GM18511 (cell line): Measurements from ENCODE around the gene TANC2.
"Not testable (repeated sequence)": the region's sequence is repeated elsewhere in the genome, so short reads cannot be mapped to it uniquely, and the experiment has no call there.

Experiments
- ATAC-seq: cut with Tn5 transposase; IDR thresholded peaks from one replicate; pipeline ENCODE4 v1.9.1; 2021; ENCODE audit warnings: mild to moderate bottlenecking, moderate library complexity; ENCODE audit not compliant: unreplicated experiment

Gene TANC2

DNA sequence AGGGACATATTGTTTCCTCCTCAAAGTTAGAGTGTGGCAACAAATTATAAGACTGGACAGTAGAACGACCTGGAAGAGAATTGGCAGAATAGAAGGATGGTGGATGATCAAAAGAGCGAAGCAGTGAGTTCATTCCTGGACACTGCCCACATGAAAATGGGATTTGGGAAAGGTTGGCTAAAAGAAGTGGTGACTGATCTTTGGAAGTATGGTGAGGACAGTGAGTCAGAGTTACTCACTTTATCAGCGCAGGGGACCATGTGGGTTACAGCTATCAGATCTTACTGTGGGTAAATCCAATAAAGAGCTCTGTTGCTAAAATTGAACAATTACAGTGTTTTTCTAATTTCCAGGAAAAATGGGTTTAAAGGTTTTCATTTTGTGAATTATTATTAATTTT, 2.7 kb upstream of the TANC2 start:
- no peak for ATAC-seq

DNA sequence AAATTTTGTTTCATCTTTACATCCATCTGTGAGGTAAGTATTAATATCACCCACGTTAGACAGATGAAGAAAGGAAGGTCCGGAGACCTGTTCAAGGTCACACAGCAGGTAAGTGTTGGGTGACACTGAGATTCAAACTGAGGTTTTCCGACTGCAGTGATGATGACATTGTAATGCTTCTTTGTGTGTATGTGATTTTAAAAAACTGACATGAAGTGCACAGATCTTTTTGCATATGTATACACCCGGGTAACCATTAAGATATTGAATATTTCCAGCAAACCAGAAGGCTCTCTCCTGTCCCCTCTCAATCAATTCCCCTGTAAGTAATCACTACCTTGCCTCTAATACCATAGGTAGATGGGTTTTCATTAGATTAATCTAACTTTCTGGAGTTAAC, 1.5 kb upstream of the TANC2 start:
- ATAC-seq, result no peak

DNA sequence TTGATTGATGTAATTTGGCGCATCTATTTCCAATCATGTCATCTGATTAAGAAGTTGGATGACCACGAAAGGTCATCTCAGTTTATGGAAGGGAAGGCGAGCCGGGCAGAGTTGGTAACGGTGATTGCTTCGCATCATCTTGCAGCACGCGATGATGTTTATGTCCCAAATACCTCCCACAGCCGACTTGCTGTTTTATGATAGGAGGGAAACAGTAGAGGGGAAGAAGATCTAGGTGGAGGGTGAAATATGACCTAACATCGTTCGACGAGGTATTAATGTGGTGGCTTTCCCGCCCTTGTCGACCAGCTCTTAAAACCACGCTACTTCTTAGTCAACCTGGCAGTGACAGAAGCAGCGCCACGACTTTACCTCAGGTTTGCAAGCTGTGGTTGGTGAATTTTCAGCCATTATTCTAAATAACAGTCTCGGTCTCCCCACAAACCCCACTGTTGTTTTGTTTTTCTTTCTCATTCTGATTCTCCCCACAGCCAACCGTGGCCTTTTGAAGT, 805 bp upstream of the TANC2 start:
- no peak for ATAC-seq

GRCh38 chr17:62966426-62967204, 580 bp downstream of the TANC2 start:
- peak; percentile 49 for ATAC-seq

GRCh38 chr17:62967205-62967529, 1.1 kb downstream of the TANC2 start:
- ATAC-seq, result no peak

GRCh38 chr17:62968445-62968923, 2.4 kb downstream of the TANC2 start:
- peak; percentile 81 for ATAC-seq

GRCh38 chr17:62970610-62971009, 4.6 kb downstream of the TANC2 start:
- ATAC-seq, result no peak

GRCh38 chr17:62971853-62972252, 5.8 kb downstream of the TANC2 start:
- ATAC-seq, result no peak

DNA sequence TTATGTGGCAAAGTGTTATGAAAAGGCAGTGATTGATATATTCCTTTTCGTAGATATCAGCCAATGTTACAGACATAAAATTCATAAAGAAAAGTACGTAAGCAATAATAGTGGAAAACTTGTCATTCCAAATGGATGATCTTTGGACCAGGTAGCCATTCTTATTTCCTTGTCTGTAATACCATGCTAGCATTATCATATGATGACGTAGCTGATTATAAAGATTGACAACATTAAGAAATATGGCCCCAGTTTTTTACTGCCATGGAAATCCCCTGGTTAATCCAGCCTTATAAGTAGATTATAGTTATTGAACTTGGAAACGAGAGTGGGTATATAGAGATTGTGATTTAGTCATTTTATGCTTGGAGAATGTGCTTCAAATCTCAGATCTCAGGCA, 8.8 kb downstream of the TANC2 start:
- no peak for ATAC-seq

DNA sequence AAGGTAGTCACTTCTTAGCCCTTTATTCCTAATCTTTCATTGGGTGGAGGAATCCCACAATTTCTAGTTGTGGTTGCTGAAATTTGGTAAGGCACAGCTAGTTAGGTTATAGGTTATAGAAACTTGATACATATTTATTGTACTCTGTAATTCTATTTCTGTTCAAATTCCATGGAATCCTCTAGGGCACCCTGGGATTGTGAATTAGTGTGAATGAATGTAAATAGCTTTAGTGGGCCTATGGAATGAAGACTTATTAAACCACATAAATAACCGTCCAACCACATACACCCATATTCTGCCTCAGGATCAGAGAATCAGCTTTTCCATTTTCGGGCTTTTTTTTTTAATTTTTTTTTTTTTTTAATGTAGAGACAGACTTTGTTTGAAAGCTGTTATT, 9.2 kb downstream of the TANC2 start:
- no peak for ATAC-seq

DNA sequence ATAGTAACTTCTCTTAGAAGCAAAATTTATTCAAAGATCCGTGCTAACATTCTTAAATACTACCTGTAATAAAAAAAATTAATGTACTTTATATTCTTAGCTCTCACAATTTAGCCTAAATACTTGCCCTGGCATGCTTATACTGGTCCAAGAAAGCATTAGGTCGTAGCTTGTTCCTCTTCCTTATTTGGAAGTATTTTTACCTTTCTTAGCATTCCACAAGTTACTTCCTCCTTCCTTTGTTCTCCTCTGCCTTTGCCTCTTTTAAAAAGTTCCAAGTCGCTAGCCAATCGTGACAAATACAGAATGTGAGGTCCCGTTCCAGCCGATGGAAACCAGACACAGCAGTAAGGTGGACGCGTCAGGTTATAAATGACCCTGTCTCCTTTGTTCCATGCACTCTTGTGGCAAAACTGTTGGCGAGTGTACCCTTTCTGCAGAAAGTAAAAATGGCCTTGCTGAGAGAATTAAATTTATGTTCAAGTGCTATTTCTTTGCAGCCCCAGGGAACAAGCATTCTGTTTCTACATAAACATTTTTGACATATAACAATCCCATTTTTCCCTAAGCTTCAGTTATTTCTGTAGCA, 10.7 kb downstream of the TANC2 start:
- ATAC-seq, result not testable (repeated sequence)

GRCh38 chr17:62980842-62981241, 14.8 kb downstream of the TANC2 start:
- ATAC-seq, result no peak

DNA sequence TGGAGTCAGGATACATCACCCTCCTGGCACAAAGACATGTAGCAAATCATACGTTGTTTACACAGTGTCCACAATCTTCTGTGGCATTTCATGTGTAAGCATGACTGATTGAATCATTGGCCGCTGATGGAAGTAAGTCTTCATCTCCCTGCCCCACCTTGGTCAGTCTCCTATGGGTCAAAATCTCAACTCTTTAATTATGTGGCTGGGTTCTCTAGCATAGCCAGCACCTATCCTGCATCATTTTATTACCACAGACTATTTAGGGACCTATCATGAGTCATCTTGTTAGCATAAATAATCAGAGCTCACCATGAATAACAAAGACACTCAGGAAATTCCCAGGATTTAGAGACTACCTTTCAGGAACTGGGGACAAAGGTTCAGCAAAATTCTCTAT, 15.9 kb downstream of the TANC2 start:
- no peak for ATAC-seq

GRCh38 chr17:62984801-62985200, 18.8 kb downstream of the TANC2 start:
- ATAC-seq, result no peak

DNA sequence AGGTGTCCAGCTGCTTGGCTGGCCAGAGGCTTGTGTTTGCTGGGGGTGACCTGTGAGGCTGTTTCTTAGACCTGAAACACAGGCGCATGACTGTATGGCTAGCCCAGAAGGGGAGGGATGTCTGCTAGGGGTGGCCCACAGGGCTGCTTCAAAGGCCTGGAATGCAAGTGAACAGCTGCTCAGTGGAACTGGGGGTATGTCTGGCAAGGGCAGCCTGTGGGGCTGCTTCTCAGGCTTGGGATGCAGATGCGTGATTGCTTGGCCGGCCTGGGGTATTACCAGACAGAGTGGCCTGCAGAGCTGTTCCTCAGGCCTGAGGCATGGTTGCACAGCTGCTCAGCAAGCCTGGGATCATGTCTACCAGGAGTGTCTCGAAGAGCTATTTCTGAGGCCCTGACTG, 20.5 kb downstream of the TANC2 start:
- ATAC-seq, result no peak

- ATAC-seq, result no peak
Observed at GRCh38 chr17:62987136-62987535, 21.1 kb downstream of the TANC2 start.

DNA sequence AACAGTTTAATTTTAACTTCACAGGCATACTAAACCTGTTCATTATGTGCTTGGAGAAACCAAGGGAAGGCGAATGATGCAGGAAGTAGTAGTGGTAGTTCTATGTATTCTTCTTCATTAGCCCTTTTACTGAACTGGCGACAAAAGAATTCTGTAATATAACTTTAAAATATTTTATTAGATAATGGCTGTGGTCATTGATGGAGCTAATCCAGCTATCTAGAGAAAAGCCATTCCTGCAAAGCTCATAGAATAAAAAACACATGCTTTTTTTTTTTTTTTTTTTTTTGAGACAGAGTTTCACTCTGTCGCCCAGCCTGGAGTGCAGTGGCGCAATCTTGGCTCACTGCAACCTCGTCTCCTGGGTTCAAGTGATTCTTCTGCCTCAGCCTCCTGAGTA, 23.5 kb downstream of the TANC2 start:
- no peak for ATAC-seq

GRCh38 chr17:62994931-62995330, 28.9 kb downstream of the TANC2 start:
- ATAC-seq, result no peak

DNA sequence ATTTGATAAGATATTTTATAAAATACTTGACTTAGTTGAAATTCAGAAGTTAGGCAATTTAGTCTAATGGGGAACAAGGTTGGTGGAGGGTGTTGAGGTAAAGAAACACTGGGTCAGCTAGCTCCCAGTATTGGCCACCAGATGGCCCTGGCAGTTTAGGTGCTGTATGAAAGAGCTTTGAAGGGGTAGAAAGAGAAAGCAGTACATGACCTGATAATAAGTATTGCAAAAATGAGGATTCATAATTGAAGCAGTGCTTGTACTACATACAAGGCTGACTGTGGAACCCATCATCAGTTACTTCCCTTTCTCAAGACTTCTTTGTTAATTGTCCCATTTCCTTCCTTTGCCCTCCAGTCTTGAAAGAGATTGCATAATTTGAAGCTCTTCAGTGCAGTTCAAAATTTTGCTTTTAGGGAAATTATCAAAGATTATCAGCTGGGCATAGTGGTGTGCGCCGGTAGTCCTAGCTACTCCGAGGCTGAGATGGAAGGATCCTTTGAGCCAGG, 29.4 kb downstream of the TANC2 start:
- no peak for ATAC-seq

DNA sequence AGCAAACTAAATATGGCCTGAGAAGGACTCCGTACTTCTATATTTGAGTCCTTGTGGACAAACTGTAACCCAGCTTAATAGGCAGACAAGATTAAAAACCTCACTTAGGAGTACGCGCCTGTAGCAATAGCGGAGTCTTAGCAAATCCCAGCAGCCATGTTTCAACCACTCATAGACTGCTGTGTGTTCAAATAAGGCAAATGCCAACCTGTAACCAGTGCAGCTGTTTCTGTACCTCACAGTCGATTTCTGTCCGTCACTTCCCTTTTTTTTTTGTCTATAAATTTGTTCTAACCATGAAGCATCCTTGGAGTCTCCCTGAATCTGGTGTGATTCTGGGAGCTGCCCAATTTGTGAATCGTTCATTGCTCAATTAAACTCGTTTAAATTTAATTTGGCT, 30.2 kb downstream of the TANC2 start:
- ATAC-seq, result no peak

- no peak for ATAC-seq
Observed at GRCh38 chr17:62998166-62998565, 32.1 kb downstream of the TANC2 start.

DNA sequence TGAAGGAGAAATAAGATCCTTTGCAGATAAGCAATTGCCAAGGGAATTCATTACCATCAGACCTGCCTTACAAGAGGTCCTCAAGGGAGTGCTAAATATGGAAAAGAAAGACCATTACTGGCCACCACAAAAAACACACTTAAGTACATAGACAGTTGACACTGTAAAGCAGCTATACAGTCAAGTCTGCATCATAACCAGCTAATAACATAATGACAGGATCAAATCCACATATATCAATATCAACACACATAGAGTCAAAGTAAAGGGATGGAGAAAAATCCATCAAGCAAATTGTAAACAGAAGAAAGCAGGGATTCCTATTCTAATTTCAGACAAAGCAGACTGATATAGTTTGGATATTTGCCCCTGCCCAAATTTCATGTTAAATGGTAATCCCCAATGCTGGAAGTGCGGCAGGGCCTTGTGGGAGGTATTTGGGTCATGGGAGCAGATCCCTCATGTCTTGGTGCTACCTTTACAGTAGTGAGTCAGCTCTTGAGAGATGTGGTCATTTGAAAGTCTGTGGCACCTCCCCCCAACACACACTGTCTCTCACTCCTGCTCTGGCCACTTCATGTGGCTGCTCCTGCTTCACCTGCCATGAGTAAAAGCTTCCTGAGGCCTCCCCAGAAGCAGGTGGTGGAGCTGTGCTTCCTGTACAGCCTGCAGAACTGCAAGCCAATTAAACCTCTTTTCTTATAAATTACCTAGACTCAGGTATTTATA, 32.8 kb downstream of the TANC2 start:
- no peak for ATAC-seq
